Ammon's horn (tissue), 1 donor: ENCODE measurements around the gene PSIP1.
A peak's percentile ranks its signal among the peaks of the same experiment; 100 is the strongest.
"Not testable (repeated sequence)": the region's sequence is repeated elsewhere in the genome, so short reads cannot be mapped to it uniquely, and the experiment has no call there.

ENCODE experiments used
- DNase-seq: peaks from one replicate; pipeline ENCODE4 v3.0.0-alpha.2; 2016; ENCODE audit warnings: low spot score

Gene PSIP1

DNA sequence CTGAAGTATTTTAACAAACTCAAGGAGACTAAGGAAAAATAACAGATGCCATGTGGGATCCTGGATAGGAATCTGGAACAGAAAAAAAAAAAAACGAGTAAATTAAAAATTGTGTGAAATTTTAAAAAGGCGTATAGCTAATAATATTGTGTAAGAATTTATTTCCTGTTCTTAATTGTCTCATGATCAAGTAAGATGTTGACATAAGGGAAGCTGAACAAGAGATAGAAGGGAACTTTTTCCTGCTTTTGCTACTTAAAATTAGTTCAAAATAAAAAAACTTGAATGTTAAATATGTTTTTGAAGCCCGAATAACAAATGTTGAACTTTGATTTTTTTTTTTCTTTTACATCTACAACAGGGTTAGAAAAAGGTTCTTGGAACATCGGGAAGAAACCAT, 77.6 kb downstream of the PSIP1 start:
- DNase-seq: no peak

DNA sequence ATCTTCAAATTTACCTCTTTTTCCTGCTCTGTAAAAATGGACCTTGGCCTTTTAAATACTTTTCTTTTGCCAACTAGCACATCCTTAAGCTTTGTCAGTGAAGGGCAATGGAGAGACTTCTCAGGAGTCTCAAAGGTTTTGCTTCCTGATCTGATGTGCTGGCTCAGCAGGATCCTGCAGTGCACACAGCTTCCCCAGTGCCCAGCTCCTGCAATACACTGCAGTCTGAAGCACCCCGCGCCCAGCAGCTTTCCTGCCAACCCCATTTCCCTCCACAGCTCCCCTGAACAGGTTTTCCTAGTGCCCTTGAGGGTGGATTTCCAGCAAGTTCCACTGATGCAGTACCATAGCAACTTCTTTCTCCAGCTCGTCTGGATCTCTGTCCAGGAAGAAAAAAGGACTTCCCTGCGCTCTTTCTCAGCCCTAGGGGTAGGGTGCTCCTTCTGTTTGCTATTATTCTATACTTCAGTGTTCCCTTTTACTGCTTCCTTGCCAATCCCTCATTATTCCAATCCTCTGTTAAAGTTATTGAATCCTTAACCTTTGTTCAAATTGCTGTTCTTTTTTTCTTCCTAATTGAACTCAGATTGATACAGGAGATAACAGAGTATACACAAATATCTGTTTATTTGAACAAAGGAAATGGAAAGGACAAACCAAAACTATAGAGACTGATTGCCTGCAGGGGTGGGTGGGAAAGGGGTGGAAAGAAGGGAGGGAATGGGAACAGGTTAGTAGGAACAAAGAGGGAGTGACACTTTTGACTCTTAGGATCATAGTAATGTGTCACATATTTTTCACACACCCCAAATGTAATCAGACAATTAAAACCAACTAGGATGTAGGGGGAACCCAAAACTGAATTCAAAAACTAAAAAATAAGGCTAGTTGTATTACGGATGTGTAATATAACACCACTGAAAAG, 79.6 kb downstream of the PSIP1 start:
- DNase-seq: peak; percentile 54

DNA sequence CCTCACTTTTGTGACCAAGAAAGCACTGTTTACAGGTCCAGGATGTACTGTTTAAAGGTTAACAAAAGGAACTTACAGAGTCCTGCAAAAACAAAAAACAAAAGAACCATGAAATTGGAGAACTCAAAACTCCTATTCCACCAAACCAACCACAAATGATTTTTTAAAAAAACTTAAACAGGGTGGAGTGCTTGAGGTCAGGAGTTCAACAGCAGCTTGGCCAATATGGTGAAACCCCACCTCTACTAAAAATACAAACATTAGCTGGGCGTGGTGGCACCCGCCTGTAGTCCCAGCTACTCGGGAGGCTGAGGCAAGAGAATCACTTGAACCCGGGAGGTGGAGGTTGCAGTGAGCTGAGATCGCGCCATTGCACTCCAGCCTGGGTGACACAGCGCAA, 83.1 kb downstream of the PSIP1 start:
- not testable (repeated sequence) for DNase-seq

DNA sequence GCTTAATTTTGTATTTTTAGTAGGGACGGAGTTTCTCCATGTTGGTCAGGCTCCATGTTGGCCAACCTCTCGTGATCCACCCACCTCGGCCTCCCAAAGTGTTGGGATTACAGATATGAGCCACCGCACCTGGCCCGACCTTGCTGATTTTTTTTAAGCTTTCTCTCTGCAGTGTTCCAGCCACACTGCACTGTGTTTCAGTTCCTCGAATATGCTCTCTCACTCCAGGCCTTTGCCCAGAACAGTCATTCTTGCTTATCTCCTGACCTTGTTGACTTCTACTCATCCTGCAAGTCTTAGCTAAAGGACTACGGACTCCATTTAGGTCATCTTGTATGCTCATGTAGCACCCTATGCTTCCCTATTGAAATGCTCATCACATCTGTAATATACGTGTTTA, 84.8 kb downstream of the PSIP1 start:
- no peak for DNase-seq

DNA sequence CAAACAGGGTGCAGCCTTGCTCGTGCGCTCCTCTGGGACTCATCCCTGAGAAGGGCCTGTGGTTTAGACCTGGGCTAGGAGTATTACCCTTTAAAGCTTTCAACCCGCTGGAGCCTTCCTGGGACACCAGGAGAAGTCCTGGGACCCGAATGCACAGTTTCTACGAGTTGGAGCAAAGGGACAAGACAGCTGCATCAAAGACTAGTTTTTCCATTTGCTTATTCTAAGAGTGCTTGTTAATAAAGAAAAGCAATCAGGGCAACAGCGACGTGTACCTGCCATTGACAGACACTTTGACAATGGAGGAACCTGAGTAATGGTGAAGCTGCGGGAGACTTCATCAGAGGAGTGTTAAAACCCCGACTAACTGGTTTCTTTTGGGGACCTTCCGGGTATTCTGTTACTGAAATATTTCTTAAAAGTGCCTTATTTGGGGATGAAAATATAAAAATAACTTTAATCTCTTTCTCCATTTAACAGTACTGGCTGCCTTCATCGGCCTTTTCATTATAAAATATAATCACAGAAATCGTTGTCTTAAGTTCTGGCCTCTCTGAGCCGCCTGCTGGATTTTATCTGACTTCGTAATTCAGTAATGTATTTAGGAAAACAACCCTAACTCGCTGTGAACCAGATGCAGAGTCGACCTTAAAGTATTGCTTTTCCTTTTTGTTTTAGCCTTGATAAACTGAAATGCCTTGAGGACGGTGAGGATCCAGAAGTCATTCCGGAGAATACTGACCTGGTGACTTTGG, 87.4 kb downstream of the PSIP1 start:
- no peak for DNase-seq

DNA sequence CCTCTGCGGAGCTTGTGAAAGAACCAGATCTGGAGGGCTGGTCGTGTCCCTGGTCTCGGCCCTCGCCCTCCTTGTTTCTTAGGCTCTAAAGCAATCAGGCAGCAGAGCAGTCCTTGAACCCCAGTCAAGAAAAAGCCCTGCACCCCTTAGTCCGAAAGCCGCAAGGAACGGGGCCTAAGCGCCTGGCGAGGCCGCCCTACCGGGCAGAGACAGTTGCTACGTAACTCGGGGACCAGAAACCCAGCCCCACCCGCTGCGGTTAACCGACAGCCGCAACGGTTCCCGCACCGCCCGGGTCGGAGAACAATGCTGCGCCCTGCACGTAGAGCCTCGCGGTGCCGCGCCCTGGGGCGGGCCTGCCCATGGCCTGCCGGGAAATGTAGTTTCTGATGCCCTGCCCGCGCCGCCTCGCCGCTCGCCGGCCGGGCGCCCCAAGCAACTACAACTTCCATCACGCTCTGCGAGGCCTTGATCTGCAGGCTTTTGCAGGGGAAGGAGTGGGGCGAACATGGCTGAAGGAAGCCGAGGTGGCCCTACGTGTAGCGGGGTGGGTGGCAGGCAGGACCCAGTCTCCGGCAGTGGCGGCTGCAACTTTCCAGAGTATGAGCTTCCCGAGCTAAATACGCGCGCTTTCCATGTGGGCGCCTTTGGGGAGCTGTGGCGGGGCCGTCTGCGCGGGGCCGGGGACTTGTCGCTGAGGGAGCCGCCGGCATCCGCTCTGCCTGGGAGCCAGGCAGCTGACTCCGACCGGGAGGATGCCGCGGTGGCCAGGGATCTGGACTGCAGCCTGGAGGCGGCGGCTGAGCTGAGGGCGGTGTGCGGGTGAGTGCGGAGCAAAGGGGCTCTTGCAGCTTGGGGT, 88.2 kb downstream of the PSIP1 start, which contains the start of gene SNAPC3:
TSS of gene SNAPC3 (plus strand) at position 505 of the 859 bp plus-strand sequence. CDS start at position 509, 4 bp downstream.
- peak; percentile 98 for DNase-seq

DNA sequence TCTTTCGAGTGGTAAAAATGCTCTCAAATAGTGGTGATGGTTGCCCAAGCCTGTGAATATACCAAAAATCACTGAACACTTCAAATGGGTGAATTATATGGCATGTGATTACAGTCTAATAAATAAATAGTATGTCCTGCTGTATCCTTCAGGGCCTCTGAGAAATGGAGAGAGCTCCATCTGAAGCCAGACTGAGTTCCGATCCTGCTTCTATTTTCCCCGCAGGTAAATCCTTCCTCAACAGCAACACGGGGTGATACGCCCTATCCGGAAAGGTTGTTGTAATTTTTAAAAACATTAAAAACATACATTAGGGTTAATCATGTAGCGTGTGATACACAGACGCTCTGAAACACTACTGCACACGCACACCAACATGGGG, 88.8 kb downstream of the PSIP1 start:
- no peak for DNase-seq

DNA sequence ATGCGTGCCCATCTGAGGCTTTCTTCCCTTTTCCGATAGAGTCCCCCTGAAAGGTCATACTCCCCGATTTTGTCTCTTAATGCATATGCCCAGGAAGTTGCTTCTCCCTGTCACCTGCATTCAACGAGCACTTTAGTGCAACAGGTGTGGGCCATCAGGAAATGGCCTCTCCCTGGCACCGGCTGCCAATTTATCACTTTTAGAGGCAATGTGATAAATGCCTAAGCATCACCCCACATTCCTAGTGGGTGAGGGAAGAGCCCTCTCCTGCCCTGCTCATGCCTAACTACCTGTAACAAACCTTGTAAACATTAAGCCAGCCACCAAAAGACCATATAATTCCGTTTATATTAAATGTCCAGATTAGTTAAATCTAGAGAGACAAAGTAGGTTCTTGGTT, 89.2 kb downstream of the PSIP1 start:
- no peak for DNase-seq

DNA sequence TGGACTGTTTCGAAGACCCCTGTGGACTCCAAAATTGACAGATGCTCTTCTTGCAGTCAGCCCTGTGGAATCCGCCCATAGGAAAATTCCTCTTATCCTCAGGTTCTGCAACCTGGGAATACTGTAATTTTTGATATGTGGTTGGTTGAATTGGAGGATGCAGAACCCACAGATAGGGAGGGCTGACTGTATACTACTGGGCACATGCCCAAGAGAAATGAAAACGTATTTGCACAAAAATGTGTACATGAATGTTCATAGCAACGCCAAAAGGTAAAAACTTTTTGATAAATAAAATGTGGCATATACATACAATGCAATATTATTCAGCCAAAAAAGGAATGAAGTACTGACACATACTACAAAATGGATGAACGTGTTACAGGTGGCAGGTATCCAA, 90.0 kb downstream of the PSIP1 start:
- no peak for DNase-seq

DNA sequence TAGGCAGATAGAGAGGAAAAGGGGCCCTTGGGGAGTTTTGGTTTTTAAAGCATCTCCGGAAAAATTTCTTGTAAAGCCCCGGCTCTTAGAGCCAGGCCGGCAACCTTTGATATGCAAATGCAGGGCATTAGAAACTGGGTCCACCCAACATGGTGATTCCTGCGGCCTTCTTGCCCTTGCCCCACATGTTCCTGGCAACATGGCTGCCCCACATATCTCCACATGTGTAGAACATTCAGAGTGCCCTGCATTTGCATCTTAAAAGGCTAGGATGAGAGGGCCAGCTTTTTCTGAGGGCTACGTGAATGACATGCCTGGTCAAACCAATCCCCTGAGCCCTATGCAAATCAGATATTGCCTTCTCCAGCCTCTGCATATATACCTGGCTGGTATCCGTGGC, 93.1 kb downstream of the PSIP1 start:
- DNase-seq: no peak

DNA sequence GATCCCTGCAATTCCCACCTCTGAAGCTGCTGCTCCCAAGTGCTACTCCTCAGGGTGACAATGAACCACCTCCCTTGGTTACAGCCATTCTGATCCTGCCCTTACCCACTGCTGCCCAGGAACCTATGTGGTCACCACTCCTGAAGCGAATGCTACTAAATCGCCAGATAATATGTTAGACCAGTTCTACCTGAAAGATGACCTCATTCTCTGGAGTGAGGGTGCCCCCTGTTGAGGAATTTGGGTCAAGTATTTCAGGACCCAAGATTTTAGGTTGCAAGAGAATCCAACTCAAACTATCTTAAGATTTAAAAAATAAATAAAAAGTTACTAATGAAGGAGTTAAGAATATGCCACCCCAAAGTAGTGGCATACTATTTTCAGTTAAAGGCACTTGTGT, 93.9 kb downstream of the PSIP1 start:
- peak; percentile 32 for DNase-seq
